Keratinocyte (primary cell): Measurements from ENCODE around the gene CNGA1. TPM values are rescaled to one million over a fixed set of nuclear protein-coding genes. Genes with fewer than 3 reads are reported as not detected.

Experiments
- DNase-seq: peaks from one replicate; pipeline ENCODE4 v3.0.0-alpha.2; 2011; ENCODE audit warnings: low read depth, missing footprints, low spot score
- FAIRE-seq: peaks from 2 replicates; lab custom pipeline; 2011; peaks lifted over from hg19 to GRCh38; lab: Jason Lieb, UNC
- H2AFZ ChIP-seq: 2 replicates; pipeline ENCODE4 v1.6.0; 2012; ENCODE audit warnings: low read length, control low read depth, inconsistent platforms; ENCODE audit not compliant: control insufficient read depth
- H3K27ac ChIP-seq: 2 replicates; pipeline ENCODE4 v1.5.1; 2011; ENCODE audit warnings: low read length; ENCODE audit not compliant: control insufficient read depth, insufficient read depth
- H3K27me3 ChIP-seq: 3 replicates; pipeline ENCODE4 v1.6.0; 2011; ENCODE audit warnings: low read length; ENCODE audit not compliant: control insufficient read depth, insufficient read depth; ENCODE audit errors: extremely low read depth
- H3K36me3 ChIP-seq, 2 experiments: 2 replicates in 1 of 2; 3 replicates in 1 of 2; pipeline ENCODE4 v1.5.1; 2011; ENCODE audit warnings: low read length in 2 of 2, mild to moderate bottlenecking in 1 of 2; ENCODE audit not compliant: control insufficient read depth in 2 of 2, insufficient read depth in 2 of 2; ENCODE audit errors: extremely low read depth in 1 of 2
- H3K4me1 ChIP-seq: 3 replicates; pipeline ENCODE4 v1.5.1; 2011; ENCODE audit warnings: low read length; ENCODE audit not compliant: control insufficient read depth, insufficient read depth; ENCODE audit errors: extremely low read depth
- H3K4me2 ChIP-seq: 3 replicates; pipeline ENCODE4 v1.6.0; 2011; ENCODE audit warnings: low read depth, low read length; ENCODE audit not compliant: control insufficient read depth, insufficient read depth; ENCODE audit errors: extremely low read depth
- H3K4me3 ChIP-seq, 3 experiments: fragments of 200-600 bp in 1 of 3; sonication (generic) in 1 of 3; 2 replicates in 2 of 3; 3 replicates in 1 of 3; pipeline ENCODE4 v1.5.1; 2011 to 2016; ENCODE audit warnings: low read length in 3 of 3, mild to moderate bottlenecking in 3 of 3, control low read depth in 2 of 3, inconsistent platforms in 1 of 3, low read depth in 1 of 3, mixed read lengths in 1 of 3, mixed run types in 1 of 3, moderate library complexity in 1 of 3; ENCODE audit not compliant: control insufficient read depth in 2 of 3, insufficient read depth in 2 of 3; ENCODE audit errors: extremely low read depth in 1 of 3
- H3K79me2 ChIP-seq: 2 replicates; pipeline ENCODE4 v1.6.0; 2012; ENCODE audit warnings: low read length; ENCODE audit not compliant: control insufficient read depth, insufficient read depth
- H3K9ac ChIP-seq: 3 replicates; pipeline ENCODE4 v1.6.0; 2011; ENCODE audit warnings: low read length; ENCODE audit not compliant: control insufficient read depth, insufficient read depth; ENCODE audit errors: extremely low read depth
- H3K9me1 ChIP-seq: 3 replicates; pipeline ENCODE4 v1.6.0; 2011; ENCODE audit warnings: low read length; ENCODE audit not compliant: control insufficient read depth, insufficient read depth; ENCODE audit errors: extremely low read depth
- H3K9me3 ChIP-seq: 2 replicates; pipeline ENCODE4 v1.5.1; 2012; ENCODE audit warnings: low read depth, low read length; ENCODE audit not compliant: control insufficient read depth
- H4K20me1 ChIP-seq: 3 replicates; pipeline ENCODE4 v1.6.0; 2011; ENCODE audit warnings: low read length; ENCODE audit not compliant: control insufficient read depth, insufficient read depth; ENCODE audit errors: extremely low read depth
- CTCF ChIP-seq, 3 experiments: IDR thresholded peaks in 1 of 3; conservative IDR thresholded peaks in 1 of 3; optimal IDR thresholded peaks in 1 of 3; 2 replicates in 2 of 3; 3 replicates in 1 of 3; pipeline versions ENCODE3 to v1.5.1; 2011; ENCODE audit warnings: low read length in 3 of 3, mild to moderate bottlenecking in 3 of 3, moderate library complexity in 2 of 3, control low read depth in 1 of 3, inconsistent platforms in 1 of 3; ENCODE audit not compliant: insufficient read depth in 2 of 3; ENCODE audit errors: extremely low read depth in 1 of 3
- EZH2 ChIP-seq: IDR thresholded peaks from one replicate; pipeline ENCODE4 v1.6.1; 2012; ENCODE audit warnings: inconsistent platforms, mild to moderate bottlenecking, low read length, moderate library complexity
- dilution Hi-C: fragments of 300-500 bp; cut with MboI; formaldehyde crosslinking; loops from one replicate; pipeline ENCODE4 v1.7.0; 2020; ENCODE audit warnings: low sequenced_read_pairs; ENCODE audit not compliant: extremely low pct_ligation_motif_present
- polyA plus RNA-seq, 5 experiments: library from polyadenylated mRNA; depleted of rRNA in 3 of 5; stranded (reverse) in 3 of 5; stranded (forward) in 1 of 5; unstranded in 1 of 5; fragments of >200 nt; gene quantifications; 1 replicate in 1 of 5; 2 replicates in 3 of 5; 3 replicates in 1 of 5; pipeline versions ENCODE4 v1.2.1 to v1.2.3, GENCODE V29; 2011 to 2012; ENCODE audit warnings: missing spikeins in 2 of 5, low read depth in 1 of 5, low replicate concordance in 1 of 5

The CNGA1 gene
- polyA plus RNA-seq, 1 donor (not counting 4 experiments of a cell fraction or from before 2014, with no cell fraction given): 0.58 TPM

- Histone ChIP-seq H3K9me3 (no peaks in the 10 kb centered on the region), H3K27ac (no peak overlapping the region), H3K27me3 (no peaks in the 10 kb centered on the region), H3K79me2 (peaks cover 24% of the 10 kb centered on the region), H3K9me1 (no peaks in the 10 kb centered on the region), H2AFZ (no peak overlapping the region), H3K4me3 (no peak overlapping the region), H3K9ac (no peak overlapping the region), H3K4me1 (no peaks in the 10 kb centered on the region), H3K4me2 (no peak overlapping the region), H3K36me3 (peaks cover 6 to 13% of the 10 kb centered on the region in 2 experiments), H4K20me1 (no peaks in the 10 kb centered on the region)
- DNase-seq (no peak), FAIRE-seq (no peak)
- dilution Hi-C loops: no loop called here
- TF ChIP-seq EZH2: no peak
- no peak for TF ChIP-seq CTCF (optimal IDR thresholded peaks at IDR 0.05 in 1 of 3, IDR thresholded peaks at IDR 0.05 in 1 of 3, conservative IDR thresholded peaks at IDR 0.05 in 1 of 3; ENCODE audit: extremely low read depth in 1 of 3, insufficient read depth in 2 of 3, low read length in 3 of 3)
These were observed 8.5 kb upstream of the CNGA1 start for GRCh38 chr4:48025005-48025404.

GRCh38 chr4:48024522-48024921, 8.0 kb upstream of the CNGA1 start:
- H3K4me2 ChIP-seq: no peak overlapping the region
- dilution Hi-C loops: no loop called here
- H3K36me3 ChIP-seq: peaks cover 6 to 13% of the 10 kb centered on the region in 2 experiments

More at GRCh38 chr4:48024522-48024921, 8.0 kb upstream of the CNGA1 start:
- no peaks in the 10 kb centered on the region for H4K20me1 ChIP-seq
- H3K9me1 ChIP-seq: no peaks in the 10 kb centered on the region
- H3K79me2 ChIP-seq: peaks cover 29% of the 10 kb centered on the region
- no peak overlapping the region for H3K9ac ChIP-seq
- DNase-seq (no peak), FAIRE-seq (no peak)
- H3K4me3 ChIP-seq: no peak overlapping the region
- no peaks in the 10 kb centered on the region for H3K9me3 ChIP-seq
- H3K27ac ChIP-seq: no peak overlapping the region
- no peak overlapping the region for H2AFZ ChIP-seq
- no peaks in the 10 kb centered on the region for H3K4me1 ChIP-seq
- no peaks in the 10 kb centered on the region for H3K27me3 ChIP-seq
- no peak for TF ChIP-seq CTCF (optimal IDR thresholded peaks at IDR 0.05 in 1 of 3, IDR thresholded peaks at IDR 0.05 in 1 of 3, conservative IDR thresholded peaks at IDR 0.05 in 1 of 3; ENCODE audit: extremely low read depth in 1 of 3, insufficient read depth in 2 of 3, low read length in 3 of 3)
- TF ChIP-seq EZH2: no peak
